HCT116 (cell line): Measurements from ENCODE around the gene ECE1. TPM values are rescaled to one million over a fixed set of nuclear protein-coding genes. Genes with fewer than 3 reads are reported as not detected.

ENCODE experiments used
- ATAC-seq: fragments of 200-7000 bp; cut with Tn5 transposase; 2 replicates; pipeline ENCODE4 v1.9.1; 2020; ENCODE audit warnings: mild to moderate bottlenecking, moderate library complexity
- BruUV-seq: library from RNA; stranded (reverse); fragments of 400-500 nt; replicated peaks from 2 replicates; lab custom pipeline; 2021; lab: Mats Ljungman, UMichigan
- CTCF ChIA-PET: fragments of 300-600 bp; sonication (Branson Sonifier 250); formaldehyde crosslinking; loops from one replicate; lab custom pipeline; 2021; ENCODE audit warnings: antibody characterized with exemption; lab: Charles Lee
- POLR2A ChIA-PET: fragments of 300-600, 350-600 bp; sonication (Branson Sonifier 250); formaldehyde crosslinking; loops from one replicate; lab custom pipeline; 2021; ENCODE audit warnings: antibody characterized with exemption; lab: Charles Lee
- RAD21 ChIA-PET, 2 experiments: fragments of 300-600 bp; sonication (Branson Sonifier 250); formaldehyde crosslinking; loops; one replicate each; lab custom pipeline; 2023; ENCODE audit warnings: low total read pairs in 2 of 2; ENCODE audit not compliant: uncharacterized antibody in 2 of 2, unreplicated experiment in 2 of 2, low non-redundant PET in 1 of 2; lab: Charles Lee
- DNase-seq: peaks from one replicate; pipeline ENCODE4 v3.0.0-alpha.2; 2010; ENCODE audit warnings: low read depth, low spot score
- H2AFZ ChIP-seq: fragments of 200-600 bp; shearing (Covaris generic), sonication (generic); 2 replicates; pipeline ENCODE4 v1.6.1; 2017; ENCODE audit warnings: low read depth, mixed run types, mixed read lengths, antibody characterized with exemption, low read length; ENCODE audit not compliant: poor library complexity, severe bottlenecking
- H3K27ac ChIP-seq: 2 replicates; pipeline ENCODE4 v1.5.1; 2012; ENCODE audit warnings: low read depth, low read length
- H3K27me3 ChIP-seq: fragments of 200-600 bp; sonication (generic); 2 replicates; pipeline ENCODE4 v1.6.1; 2016; ENCODE audit warnings: mixed run types, low read length, mixed read lengths; ENCODE audit not compliant: insufficient read depth
- H3K36me3 ChIP-seq, 2 experiments: fragments of 200-500 bp in 1 of 2; fragments of 200-600 bp in 1 of 2; sonication (Bioruptor generic) in 1 of 2; sonication (generic) in 1 of 2; 2 replicates each; pipeline versions ENCODE4 v1.5.1 to v1.6.1; 2014 to 2016; ENCODE audit warnings: low read length in 2 of 2, inconsistent platforms in 1 of 2, mixed read lengths in 1 of 2, mixed run types in 1 of 2; ENCODE audit not compliant: insufficient read depth in 2 of 2, control insufficient read depth in 1 of 2
- H3K4me1 ChIP-seq, 2 experiments: fragments of 200-600 bp in 1 of 2; sonication (generic) in 1 of 2; 2 replicates each; pipeline versions ENCODE4 v1.5.1 to v1.6.1; 2012 to 2017; ENCODE audit warnings: low read length in 2 of 2, inconsistent platforms in 1 of 2, mild to moderate bottlenecking in 1 of 2, mixed read lengths in 1 of 2, mixed run types in 1 of 2, moderate library complexity in 1 of 2; ENCODE audit not compliant: insufficient read depth in 2 of 2, control insufficient read depth in 1 of 2
- H3K4me2 ChIP-seq: fragments of 200-600 bp; sonication (generic); 2 replicates; pipeline ENCODE4 v1.6.1; 2017; ENCODE audit warnings: mixed run types, low read length, mixed read lengths
- H3K4me3 ChIP-seq, 2 experiments: fragments of 200-600 bp in 1 of 2; sonication (generic) in 1 of 2; replicated peaks in 1 of 2; 2 replicates each; pipeline ENCODE4 v1.5.1; 2011 to 2016; ENCODE audit warnings: low read length in 2 of 2, control low read depth in 1 of 2, low read depth in 1 of 2, mild to moderate bottlenecking in 1 of 2, mixed read lengths in 1 of 2, mixed run types in 1 of 2
- H3K79me2 ChIP-seq: fragments of 200-600 bp; sonication (generic); 2 replicates; pipeline ENCODE4 v1.6.1; 2017; ENCODE audit warnings: mild to moderate bottlenecking, mixed run types, low read length, moderate library complexity, mixed read lengths; ENCODE audit not compliant: insufficient read depth
- H3K9ac ChIP-seq: fragments of 200-600 bp; sonication (generic); 2 replicates; pipeline ENCODE4 v1.6.1; 2016; ENCODE audit warnings: low read length, mixed read lengths
- H3K9me2 ChIP-seq: fragments of 200-600 bp; sonication (generic), shearing (Covaris generic); 2 replicates; pipeline ENCODE4 v1.6.1; 2017; ENCODE audit warnings: mixed run types, mild to moderate bottlenecking, moderate library complexity; ENCODE audit not compliant: insufficient read depth
- H3K9me3 ChIP-seq, 2 experiments: fragments of 200-500 bp in 1 of 2; fragments of 200-600 bp in 1 of 2; sonication (Bioruptor generic) in 1 of 2; sonication (generic) in 1 of 2; 2 replicates each; pipeline ENCODE4 v1.6.1; 2014 to 2017; ENCODE audit warnings: low read length in 2 of 2, mixed read lengths in 2 of 2, inconsistent platforms in 1 of 2, low read depth in 1 of 2, mild to moderate bottlenecking in 1 of 2, mixed run types in 1 of 2, moderate library complexity in 1 of 2; ENCODE audit not compliant: control insufficient read depth in 1 of 2, insufficient read depth in 1 of 2
- H4K20me1 ChIP-seq: fragments of 200-600 bp; sonication (generic), shearing (Covaris generic); 2 replicates; pipeline ENCODE4 v1.6.1; 2017; ENCODE audit warnings: mixed run types, mild to moderate bottlenecking, moderate library complexity; ENCODE audit not compliant: insufficient read depth
- ATF3 ChIP-seq: IDR thresholded peaks from 2 replicates; pipeline ENCODE4 v1.6.1; 2012
- CTCF ChIP-seq, 3 experiments: fragments of 200-600 bp in 1 of 3; sonication (generic) in 1 of 3; IDR thresholded peaks in 2 of 3; conservative IDR thresholded peaks in 1 of 3; 2 replicates each; pipeline ENCODE4 v1.5.1; 2012 to 2017; ENCODE audit warnings: low read depth in 2 of 3, low read length in 2 of 3, antibody characterized with exemption in 1 of 3, borderline replicate concordance in 1 of 3, control low read depth in 1 of 3, mild to moderate bottlenecking in 1 of 3, mixed read lengths in 1 of 3, mixed run types in 1 of 3, moderate library complexity in 1 of 3; ENCODE audit not compliant: insufficient read depth in 1 of 3
- ELF1 ChIP-seq: IDR thresholded peaks from 2 replicates; pipeline ENCODE4 v1.6.1; 2012; ENCODE audit warnings: low read depth, borderline replicate concordance
- EZH2 ChIP-seq: fragments of 200-600 bp; sonication (generic); IDR thresholded peaks from 2 replicates; pipeline ENCODE4 v1.6.1; 2017; ENCODE audit warnings: antibody characterized with exemption, mixed run types
- JUND ChIP-seq: IDR thresholded peaks from 2 replicates; pipeline ENCODE4 v1.6.1; 2012
- POLR2A ChIP-seq: IDR thresholded peaks from 2 replicates; pipeline ENCODE4 v1.7.0; 2011; ENCODE audit warnings: borderline replicate concordance; ENCODE audit not compliant: insufficient read depth, insufficient read length; ENCODE audit errors: extremely low read depth
- REST ChIP-seq: IDR thresholded peaks from 2 replicates; pipeline ENCODE4 v1.6.1; 2012; ENCODE audit warnings: low read depth
- SIN3A ChIP-seq: IDR thresholded peaks from 2 replicates; pipeline ENCODE4 v1.6.1; 2012; ENCODE audit warnings: low read depth
- SP1 ChIP-seq: IDR thresholded peaks from 2 replicates; pipeline ENCODE4 v1.6.1; 2012; ENCODE audit warnings: low read depth
- TCF7L2 ChIP-seq: IDR thresholded peaks from 2 replicates; pipeline ENCODE4 v1.7.0; 2011; ENCODE audit warnings: borderline replicate concordance, inconsistent platforms; ENCODE audit not compliant: insufficient read depth, insufficient read length; ENCODE audit errors: extremely low read depth
- ZNF274 ChIP-seq: fragments of 200-500 bp; sonication (Bioruptor generic); IDR thresholded peaks from 2 replicates; pipeline ENCODE4 v1.6.1; 2014; ENCODE audit warnings: mild to moderate bottlenecking, low read depth, low read length, inconsistent platforms
- intact Hi-C: fragments of 100-400 bp; cut with micrococcal nuclease; formaldehyde crosslinking; loops from 2 replicates; pipeline ENCODE4 v1.10.0; 2022
- total RNA-seq: library from RNA; stranded (reverse); gene quantifications from one replicate; pipeline ENCODE4 v1.2.1, GENCODE V29; 2021; ENCODE audit not compliant: unreplicated experiment

Gene ECE1
- total RNA-seq, 1 experiment from 2014 or later, result 66.8 TPM

GRCh38 chr1:21338573-21339355 is 48.5 kb upstream of the ECE1 start:
- intact Hi-C loops, result no loop called here
- no peaks in the 10 kb centered on the region for H4K20me1 ChIP-seq
- no peak for ATAC-seq
- no peak overlapping the region for H2AFZ ChIP-seq
- BruUV-seq, result no TSS peak
- TF ChIP-seq POLR2A, result no peak
- no peak for TF ChIP-seq ELF1
- no peak for TF ChIP-seq ZNF274
- no peak for TF ChIP-seq SIN3A
- no peak for TF ChIP-seq SP1
- TF ChIP-seq CTCF (IDR thresholded peaks at IDR 0.05 in 2 of 3, conservative IDR thresholded peaks at IDR 0.05 in 1 of 3; ENCODE audit: borderline replicate concordance in 1 of 3, insufficient read depth in 1 of 3, low read depth in 2 of 3, low read length in 2 of 3), result no peak
- TF ChIP-seq JUND, result no peak
- no peak for TF ChIP-seq ATF3
- no peak for TF ChIP-seq REST
- TF ChIP-seq EZH2, result no peak
- no peak for TF ChIP-seq TCF7L2
- no peaks in the 10 kb centered on the region for H3K9me3 ChIP-seq
- peaks cover 92% of the 10 kb centered on the region for H3K79me2 ChIP-seq
- H3K4me2 ChIP-seq, result no peak overlapping the region
- no peak overlapping the region for H3K9ac ChIP-seq
- RAD21 ChIA-PET, result interaction anchor here in 1 of 2 experiments (0.6 kb wide), 1 partner anchor 433 kb away, joined by 3 read pairs; no protein-coding TSS in a partner anchor
- H3K27ac ChIP-seq, result no peak overlapping the region
- POLR2A ChIA-PET, result interaction anchor here (3.5 kb wide), 1 partner anchor 14 kb away, joined by 17 read pairs; no protein-coding TSS in a partner anchor
- H3K4me1 ChIP-seq, result peaks cover 48 to 64% of the 10 kb centered on the region in 2 experiments
- no peak overlapping the region for H3K4me3 ChIP-seq
- no peak for DNase-seq
- H3K36me3 ChIP-seq, result no peaks in the 10 kb centered on the region
- no peaks in the 10 kb centered on the region for H3K9me2 ChIP-seq
- no peaks in the 10 kb centered on the region for H3K27me3 ChIP-seq
- CTCF ChIA-PET, result interaction anchor here (1.1 to 3.6 kb wide), 2 partner anchors 13 to 69 kb away, joined by 4 to 13 read pairs; no protein-coding TSS in a partner anchor
